Measurements from ENCODE around the gene LPCAT1.

DNA sequence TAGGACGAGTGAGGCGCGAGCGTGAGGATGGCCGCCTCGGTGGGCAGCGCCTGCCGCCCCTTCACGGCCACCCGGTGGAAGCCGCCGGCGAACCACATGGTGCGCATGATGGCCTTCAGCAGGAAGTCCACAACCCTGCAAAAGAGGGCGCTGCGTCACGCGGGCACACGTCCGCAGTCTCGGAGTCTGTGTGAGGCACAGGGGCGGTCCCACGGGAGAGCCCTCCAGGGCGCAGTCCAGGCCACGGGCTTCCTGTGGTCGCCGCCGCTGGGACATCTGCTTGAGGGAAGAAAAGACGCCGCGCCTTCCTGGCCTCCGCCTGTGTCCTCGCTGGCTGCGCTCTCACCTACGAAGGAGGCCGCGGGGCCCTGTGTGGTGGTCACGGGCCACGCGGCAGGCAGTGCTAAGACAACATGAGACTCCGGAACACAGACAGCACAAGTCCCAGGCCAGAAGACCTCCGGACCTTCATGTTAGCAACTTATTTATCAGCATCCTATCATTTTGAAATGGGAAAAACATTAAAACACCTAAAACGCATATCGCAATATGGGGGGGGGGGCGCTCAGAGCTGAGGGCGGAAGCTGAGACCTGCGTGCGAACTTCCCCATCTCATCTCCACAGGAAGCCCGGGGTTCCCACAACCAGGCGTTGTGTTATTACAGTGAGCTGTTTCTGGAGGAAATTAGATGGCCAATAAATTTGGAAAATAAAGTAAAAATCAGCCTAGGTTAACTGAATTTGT lies 28.8 kb downstream of the LPCAT1 start:
- TF ChIP-seq POLR2AphosphoS5 (IDR thresholded peaks at IDR 0.05; ENCODE audit: low read depth, low read length), result no peak
- TF ChIP-seq, protein P1, sequence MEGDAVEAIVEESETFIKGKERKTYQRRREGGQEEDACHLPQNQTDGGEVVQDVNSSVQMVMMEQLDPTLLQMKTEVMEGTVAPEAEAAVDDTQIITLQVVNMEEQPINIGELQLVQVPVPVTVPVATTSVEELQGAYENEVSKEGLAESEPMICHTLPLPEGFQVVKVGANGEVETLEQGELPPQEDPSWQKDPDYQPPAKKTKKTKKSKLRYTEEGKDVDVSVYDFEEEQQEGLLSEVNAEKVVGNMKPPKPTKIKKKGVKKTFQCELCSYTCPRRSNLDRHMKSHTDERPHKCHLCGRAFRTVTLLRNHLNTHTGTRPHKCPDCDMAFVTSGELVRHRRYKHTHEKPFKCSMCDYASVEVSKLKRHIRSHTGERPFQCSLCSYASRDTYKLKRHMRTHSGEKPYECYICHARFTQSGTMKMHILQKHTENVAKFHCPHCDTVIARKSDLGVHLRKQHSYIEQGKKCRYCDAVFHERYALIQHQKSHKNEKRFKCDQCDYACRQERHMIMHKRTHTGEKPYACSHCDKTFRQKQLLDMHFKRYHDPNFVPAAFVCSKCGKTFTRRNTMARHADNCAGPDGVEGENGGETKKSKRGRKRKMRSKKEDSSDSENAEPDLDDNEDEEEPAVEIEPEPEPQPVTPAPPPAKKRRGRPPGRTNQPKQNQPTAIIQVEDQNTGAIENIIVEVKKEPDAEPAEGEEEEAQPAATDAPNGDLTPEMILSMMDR (IDR thresholded peaks at IDR 0.05), result no peak

All from Panc1 (cell line).